ENCODE measurements around the gene MUC5AC. TPM values are rescaled to one million over a fixed set of nuclear protein-coding genes. Genes with fewer than 3 reads are reported as not detected.
A peak's percentile ranks its signal among the peaks of the same experiment; 100 is the strongest.

MUC5AC gene, protein sequence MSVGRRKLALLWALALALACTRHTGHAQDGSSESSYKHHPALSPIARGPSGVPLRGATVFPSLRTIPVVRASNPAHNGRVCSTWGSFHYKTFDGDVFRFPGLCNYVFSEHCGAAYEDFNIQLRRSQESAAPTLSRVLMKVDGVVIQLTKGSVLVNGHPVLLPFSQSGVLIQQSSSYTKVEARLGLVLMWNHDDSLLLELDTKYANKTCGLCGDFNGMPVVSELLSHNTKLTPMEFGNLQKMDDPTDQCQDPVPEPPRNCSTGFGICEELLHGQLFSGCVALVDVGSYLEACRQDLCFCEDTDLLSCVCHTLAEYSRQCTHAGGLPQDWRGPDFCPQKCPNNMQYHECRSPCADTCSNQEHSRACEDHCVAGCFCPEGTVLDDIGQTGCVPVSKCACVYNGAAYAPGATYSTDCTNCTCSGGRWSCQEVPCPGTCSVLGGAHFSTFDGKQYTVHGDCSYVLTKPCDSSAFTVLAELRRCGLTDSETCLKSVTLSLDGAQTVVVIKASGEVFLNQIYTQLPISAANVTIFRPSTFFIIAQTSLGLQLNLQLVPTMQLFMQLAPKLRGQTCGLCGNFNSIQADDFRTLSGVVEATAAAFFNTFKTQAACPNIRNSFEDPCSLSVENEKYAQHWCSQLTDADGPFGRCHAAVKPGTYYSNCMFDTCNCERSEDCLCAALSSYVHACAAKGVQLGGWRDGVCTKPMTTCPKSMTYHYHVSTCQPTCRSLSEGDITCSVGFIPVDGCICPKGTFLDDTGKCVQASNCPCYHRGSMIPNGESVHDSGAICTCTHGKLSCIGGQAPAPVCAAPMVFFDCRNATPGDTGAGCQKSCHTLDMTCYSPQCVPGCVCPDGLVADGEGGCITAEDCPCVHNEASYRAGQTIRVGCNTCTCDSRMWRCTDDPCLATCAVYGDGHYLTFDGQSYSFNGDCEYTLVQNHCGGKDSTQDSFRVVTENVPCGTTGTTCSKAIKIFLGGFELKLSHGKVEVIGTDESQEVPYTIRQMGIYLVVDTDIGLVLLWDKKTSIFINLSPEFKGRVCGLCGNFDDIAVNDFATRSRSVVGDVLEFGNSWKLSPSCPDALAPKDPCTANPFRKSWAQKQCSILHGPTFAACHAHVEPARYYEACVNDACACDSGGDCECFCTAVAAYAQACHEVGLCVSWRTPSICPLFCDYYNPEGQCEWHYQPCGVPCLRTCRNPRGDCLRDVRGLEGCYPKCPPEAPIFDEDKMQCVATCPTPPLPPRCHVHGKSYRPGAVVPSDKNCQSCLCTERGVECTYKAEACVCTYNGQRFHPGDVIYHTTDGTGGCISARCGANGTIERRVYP (N-terminal part only)
- under 1 TPM in 2 of 3 donors, not detected in 1; 0.03 to 0.63 TPM for total RNA-seq
- long read RNA-seq, donor 1, result 0 reads
- long read RNA-seq, donor 2, partial matches to known transcripts, result 1 of 1 reads
- long read RNA-seq, donor 2, other reads (novel, unspliced or antisense), result 0 of 1 reads

DNA sequence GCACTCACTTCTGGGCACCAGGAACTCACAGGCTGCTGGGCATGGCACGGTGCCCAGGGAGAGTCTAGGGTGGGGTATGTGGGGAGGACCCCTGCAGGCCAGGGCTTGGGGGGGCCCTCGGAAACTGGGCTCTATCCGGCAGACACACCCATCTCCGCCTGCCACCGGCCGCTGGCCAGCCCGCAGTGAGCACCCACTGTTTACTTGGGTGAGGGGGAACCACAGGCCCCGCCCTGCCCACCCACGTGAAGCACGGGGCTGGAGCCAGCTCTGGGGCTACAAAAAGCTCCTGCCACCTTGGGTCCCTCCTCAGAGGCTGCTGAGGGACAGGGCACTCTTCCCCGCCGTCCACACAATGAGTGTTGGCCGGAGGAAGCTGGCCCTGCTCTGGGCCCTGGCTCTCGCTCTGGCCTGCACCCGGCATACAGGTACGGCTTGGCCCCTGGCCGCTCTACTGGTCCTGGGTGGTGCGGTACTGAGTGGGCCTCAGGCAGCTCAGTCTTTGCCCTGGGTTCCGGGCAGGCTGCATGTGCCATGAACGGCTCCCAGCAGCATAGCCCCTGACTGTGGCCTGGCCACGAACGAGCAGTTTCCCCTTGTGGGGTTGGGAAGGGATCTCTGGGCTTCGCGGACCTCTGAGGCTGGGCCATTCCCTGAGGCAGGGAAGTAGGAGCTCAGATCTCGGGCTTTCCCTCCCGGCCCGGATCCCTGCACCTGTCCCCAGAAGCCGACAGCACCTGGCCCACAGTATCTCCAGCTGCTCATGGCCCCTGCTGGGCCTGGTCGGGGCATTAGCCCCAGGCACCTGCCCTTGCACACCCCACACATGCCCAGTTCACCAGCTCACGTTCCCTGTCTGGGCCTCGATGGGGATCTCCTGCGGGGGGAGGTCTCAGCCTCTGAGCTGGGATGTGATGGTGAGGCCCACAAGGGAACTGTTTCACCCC lies at the start of gene MUC5AC:
MUC5AC (plus strand) TSS at position 309 of the 947 bp plus-strand sequence; CDS start at position 356, 47 bp downstream.
- Histone ChIP-seq H3K36me3 (ENCODE audit: low read depth) (no peaks in the 10 kb centered on the region), H3K9me3 (no peaks in the 10 kb centered on the region), H3K4me1 (ENCODE audit: low read depth) (no peaks in the 10 kb centered on the region), H3K4me3 (no peak within 1 kb of the TSS)
- ATAC-seq (peak; percentile 4), DNase-seq (peak in 2 of 3 donors; percentile 16 to 49)
- intact Hi-C loops (cut with DNase I, micrococcal nuclease), result no loop called here
- TF ChIP-seq, protein P1, sequence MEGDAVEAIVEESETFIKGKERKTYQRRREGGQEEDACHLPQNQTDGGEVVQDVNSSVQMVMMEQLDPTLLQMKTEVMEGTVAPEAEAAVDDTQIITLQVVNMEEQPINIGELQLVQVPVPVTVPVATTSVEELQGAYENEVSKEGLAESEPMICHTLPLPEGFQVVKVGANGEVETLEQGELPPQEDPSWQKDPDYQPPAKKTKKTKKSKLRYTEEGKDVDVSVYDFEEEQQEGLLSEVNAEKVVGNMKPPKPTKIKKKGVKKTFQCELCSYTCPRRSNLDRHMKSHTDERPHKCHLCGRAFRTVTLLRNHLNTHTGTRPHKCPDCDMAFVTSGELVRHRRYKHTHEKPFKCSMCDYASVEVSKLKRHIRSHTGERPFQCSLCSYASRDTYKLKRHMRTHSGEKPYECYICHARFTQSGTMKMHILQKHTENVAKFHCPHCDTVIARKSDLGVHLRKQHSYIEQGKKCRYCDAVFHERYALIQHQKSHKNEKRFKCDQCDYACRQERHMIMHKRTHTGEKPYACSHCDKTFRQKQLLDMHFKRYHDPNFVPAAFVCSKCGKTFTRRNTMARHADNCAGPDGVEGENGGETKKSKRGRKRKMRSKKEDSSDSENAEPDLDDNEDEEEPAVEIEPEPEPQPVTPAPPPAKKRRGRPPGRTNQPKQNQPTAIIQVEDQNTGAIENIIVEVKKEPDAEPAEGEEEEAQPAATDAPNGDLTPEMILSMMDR (IDR thresholded peaks at IDR 0.05), result no peak

GRCh38 chr11:1108246-1108900 lies 49.4 kb upstream of the MUC5AC start:
- intact Hi-C loops (cut with DNase I, micrococcal nuclease), result no loop called here
- Histone ChIP-seq H3K4me1 (ENCODE audit: low read depth) (no peaks in the 10 kb centered on the region), H3K36me3 (ENCODE audit: low read depth) (no peaks in the 10 kb centered on the region), H3K9me3 (no peaks in the 10 kb centered on the region), H3K4me3 (no peak overlapping the region)
- TF ChIP-seq, protein P1 (IDR thresholded peaks at IDR 0.05), result no peak
- DNase-seq (peak in 1 of 3 donors; percentile 19), ATAC-seq (no peak)

DNA sequence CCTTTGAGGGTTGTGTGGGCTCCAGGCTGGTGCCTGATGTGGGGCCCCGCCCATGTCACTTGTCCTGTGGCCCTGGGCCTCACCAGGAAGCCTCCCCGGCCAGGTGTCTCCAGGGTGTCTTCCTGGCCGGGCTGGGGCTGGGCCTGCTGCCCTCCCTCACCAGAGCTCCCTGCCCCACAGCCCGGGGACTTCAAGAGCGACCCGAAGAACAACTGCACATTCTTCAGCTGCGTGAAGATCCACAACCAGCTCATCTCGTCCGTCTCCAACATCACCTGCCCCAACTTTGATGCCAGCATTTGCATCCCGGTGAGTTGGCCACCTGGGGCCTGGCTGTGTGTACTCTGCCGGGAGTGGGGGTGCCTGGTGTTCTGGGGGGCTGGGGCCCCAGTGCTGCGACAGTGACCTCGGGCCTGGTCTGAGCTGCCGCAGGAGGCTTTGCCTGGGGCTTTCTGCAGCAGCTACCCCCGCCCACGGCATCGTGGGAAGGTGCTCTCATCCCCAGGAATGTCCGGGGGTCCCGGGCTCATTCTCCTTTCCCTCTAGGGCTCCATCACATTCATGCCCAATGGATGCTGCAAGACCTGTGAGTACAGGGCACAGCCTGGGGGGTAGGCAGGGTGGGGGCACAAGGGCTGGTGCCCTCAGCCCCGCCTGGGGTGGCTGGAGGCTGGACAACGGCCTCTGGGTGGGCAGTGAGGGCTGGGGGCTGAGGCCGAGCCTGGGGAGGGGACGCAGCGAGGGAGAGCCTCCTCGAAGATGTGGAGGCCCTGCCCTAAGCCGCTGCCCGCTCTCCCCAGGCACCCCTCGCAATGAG lies 48.4 kb upstream of the MUC5AC start:
- intact Hi-C loops (cut with DNase I, micrococcal nuclease), result no loop called here
- Histone ChIP-seq H3K9me3 (no peaks in the 10 kb centered on the region), H3K4me1 (ENCODE audit: low read depth) (no peaks in the 10 kb centered on the region), H3K36me3 (ENCODE audit: low read depth) (no peaks in the 10 kb centered on the region), H3K4me3 (no peak overlapping the region)
- peak in 1 of 3 donors; percentile 23 for DNase-seq
- TF ChIP-seq, protein P1 (IDR thresholded peaks at IDR 0.05), result no peak
- no peak for ATAC-seq

All from mucosa of descending colon (tissue), 3 donors.